Endometrium (tissue), 2 donors: ENCODE data around the gene BRS3.
"Not testable (repeated sequence)": the region's sequence is repeated elsewhere in the genome, so short reads cannot be mapped to it uniquely, and the experiment has no call there.

Experiments used
- FAIRE-seq: peaks from 2 replicates; lab custom pipeline; 2012; peaks lifted over from hg19 to GRCh38; lab: Jason Lieb, UNC
- donor health status: control.
- donor health status: control.

BRS3 gene

DNA sequence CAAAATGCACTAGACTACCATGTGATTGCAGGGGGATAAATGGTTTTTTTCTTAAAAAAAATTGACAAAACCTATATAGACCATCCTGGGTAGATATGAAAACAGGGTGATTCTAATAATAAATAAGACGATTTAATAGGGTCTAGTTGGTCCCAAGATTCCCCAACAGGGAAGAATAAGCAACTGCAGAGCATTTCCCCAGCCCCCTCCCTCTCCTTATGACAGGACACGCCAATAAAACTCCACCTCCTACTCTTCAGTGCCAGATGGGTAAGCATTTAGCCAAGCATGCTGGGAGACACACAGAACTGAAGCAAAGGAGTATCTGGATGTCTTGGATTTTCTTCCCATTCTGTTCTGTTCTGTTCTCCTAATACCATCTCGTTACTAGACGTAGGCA lies at the start of gene BRS3:
Gene BRS3 (plus strand): TSS at position 301 of the 400 bp plus-strand sequence. CDS start 168 bp downstream, outside the sequence.
- FAIRE-seq = no peak

DNA sequence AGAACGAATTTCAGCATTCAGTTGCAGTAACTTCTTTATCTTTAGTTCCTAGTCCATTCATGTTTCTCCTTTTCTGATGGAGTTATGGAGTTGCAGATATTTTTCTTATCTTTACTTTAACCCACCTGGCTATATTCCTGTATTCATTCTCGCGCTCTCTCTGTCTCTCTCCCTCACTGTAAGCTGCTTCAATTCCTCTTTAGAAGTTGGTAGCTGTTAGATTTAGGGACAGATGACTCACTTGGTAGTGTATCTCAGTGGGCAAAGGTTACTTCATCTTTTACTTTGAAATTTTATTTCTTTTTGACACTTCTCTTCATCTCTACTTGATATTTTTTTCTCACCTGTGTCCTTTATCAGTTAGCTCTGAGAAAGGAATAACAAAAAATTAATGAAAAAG lies 49.6 kb upstream of the BRS3 start:
- FAIRE-seq = no peak

- not testable (repeated sequence) for FAIRE-seq
These were observed 42.1 kb upstream of the BRS3 start for GRCh38 chrX:136445674-136446073.

GRCh38 chrX:136446208-136446607 lies 41.5 kb upstream of the BRS3 start:
- FAIRE-seq = no peak

DNA sequence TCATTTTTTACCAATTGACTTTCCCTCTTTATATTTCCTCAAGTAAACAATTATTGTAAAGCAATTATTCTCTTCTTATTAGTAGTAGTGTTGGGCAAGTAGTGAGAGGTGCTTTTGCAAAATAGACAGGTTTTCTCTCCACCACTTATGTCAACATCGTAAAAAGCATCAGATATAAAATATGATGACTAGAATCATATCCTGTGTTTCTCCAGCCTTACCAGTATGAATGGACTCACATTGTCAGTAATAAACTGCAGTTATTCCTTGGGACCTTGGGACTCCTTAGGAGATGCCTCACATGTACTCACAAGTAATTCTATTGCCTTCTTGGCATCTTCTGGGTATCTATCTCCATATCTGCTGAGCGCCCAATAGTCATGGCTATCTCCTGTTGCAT lies 40.4 kb upstream of the BRS3 start:
- FAIRE-seq = no peak

DNA sequence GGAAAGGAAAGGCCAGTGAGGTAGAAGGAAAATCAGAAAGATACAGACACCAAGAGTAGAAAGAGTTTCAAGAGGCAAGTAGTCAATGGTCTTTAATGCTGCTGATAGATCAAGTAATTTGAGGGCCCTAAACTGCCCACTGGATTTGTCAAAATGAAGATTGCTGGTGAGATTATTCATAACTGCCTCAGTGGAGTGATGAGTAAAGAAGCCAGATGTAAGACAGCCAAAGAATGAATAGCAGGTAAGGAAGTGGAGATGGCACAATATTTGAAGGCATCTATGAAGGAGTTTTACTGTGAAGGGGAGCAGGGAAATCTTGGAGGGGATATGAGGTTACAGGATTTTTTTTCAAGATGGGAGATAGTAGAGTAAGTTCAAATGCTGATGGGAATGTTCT lies 39.8 kb upstream of the BRS3 start:
- FAIRE-seq = no peak

DNA sequence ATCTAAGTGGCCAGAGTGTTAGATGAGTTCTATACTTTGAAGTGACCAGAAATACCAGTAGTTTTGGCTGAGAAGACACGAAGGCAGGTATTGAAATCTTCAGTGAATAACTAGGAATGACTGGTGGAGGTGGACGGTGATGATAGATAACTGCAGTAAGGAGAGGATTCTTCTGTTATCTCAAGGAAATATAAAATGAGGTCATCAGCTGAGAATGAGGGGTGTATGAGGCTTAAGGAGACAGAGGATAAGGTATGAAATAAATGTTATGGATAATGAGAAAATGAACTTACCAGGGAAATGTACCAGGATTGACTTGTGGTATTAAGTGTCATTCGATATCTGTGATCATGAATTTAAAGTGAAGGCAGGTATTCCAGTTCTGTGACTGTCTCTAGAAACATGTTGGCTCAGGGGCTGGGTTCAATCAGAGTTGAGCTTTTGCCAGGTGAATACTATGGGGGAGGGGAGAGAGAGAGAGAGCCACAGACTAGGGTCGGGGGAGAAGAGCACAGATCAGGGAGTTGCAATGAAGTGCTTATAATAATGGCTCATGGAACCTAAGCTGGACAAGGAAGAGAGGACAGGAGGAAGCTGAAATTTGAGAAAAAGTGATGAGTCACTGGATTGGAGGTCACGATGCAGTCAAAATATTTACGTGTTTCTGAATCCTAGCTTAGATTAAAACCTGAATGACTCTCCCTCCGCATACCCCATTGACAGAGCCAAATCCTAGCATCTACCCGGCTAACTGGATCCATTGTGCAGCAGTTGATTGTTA lies 37.5 kb upstream of the BRS3 start:
- FAIRE-seq = no peak

DNA sequence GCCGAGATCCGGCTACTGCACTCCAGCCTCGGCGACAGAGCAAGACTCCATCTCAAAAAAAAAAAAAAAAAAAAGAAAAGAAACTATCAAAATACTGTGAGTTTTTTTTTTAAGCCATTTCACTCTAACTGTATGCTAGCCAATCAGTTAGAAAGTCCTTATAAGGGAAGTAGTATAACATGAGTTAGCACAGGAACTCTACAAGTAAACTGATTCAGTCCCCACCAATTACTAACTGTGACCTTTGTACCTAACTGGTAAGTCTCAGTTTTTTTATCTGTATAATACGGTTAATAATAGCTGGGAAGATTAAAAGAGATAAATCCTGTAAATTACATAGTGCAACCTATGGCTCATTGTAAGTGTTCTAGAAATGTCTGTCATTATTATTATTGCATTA lies 35.1 kb upstream of the BRS3 start:
- FAIRE-seq = no peak

- no peak for FAIRE-seq
These were observed 34.6 kb upstream of the BRS3 start for GRCh38 chrX:136453114-136453513.

- FAIRE-seq = no peak
These were observed 34.0 kb upstream of the BRS3 start for GRCh38 chrX:136453771-136454170.

DNA sequence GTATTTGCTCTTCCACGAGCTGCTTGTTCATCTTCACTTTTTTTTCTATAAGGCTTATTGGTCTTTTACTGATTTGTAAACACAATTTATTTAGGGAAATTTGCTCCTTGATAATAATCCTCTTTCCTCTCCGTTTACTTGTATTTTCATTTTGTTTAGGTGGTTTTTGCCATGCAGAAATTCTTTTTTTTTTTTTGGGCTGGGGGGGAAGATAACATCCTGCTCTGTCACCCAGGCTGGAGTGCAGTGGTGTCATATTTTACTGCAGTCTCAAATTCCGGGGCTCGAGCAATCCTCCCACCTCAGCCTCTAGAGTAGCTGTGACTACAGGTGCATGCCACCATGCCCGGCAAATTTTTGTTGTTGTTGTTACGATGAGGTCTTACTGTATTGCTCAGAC lies 31.6 kb upstream of the BRS3 start:
- no peak for FAIRE-seq

GRCh38 chrX:136457303-136457917 lies 30.3 kb upstream of the BRS3 start:
- FAIRE-seq = no peak

- FAIRE-seq = no peak
These were observed 23.2 kb upstream of the BRS3 start for GRCh38 chrX:136464589-136464988.

GRCh38 chrX:136467303-136467702 lies 20.4 kb upstream of the BRS3 start:
- no peak for FAIRE-seq

- no peak for FAIRE-seq
These were observed 19.2 kb upstream of the BRS3 start for GRCh38 chrX:136468391-136469103.

GRCh38 chrX:136473663-136474062 lies 14.1 kb upstream of the BRS3 start:
- no peak for FAIRE-seq

GRCh38 chrX:136475236-136475635 lies 12.5 kb upstream of the BRS3 start:
- no peak for FAIRE-seq

- FAIRE-seq = no peak
These were observed 11.2 kb upstream of the BRS3 start for GRCh38 chrX:136476501-136476900.

DNA sequence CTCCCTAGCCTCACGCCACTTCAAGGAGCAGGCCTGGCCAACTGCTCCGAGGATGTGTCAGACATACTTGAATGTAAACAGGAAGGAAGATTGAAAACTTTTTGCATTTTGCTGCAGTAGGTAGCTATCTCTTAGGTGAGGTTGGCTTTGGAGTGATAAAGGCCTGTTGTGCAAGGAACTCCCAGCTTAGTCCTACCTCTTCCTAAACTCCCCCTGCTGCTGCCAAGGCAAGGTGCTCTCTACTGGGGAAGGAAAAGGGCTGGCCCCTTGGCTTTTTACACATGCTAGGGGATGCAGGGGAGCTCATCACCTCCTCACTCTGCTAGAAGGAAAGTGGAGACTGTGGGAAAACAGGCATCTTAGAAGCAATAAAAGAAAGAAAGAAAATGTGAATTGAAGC lies 10.7 kb upstream of the BRS3 start:
- no peak for FAIRE-seq

DNA sequence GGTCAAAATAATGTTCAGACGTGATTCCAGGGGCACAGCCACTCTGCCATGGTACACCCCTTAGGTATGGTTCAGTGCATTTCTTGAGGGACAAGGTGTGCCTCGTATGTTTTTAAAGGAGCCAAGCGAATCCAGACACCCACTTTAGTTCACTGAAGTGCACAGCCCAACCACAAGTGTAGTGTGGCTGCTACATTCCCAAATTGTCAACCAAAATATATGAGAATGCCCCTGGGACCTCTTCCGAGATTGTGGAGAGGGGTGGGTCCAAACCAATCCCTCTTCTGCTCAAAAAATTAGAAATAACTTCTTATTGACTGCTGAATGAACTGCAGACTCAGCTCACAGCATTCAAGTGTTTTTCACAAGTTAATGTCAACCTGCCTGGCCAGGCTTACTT lies 7.4 kb upstream of the BRS3 start:
- FAIRE-seq = no peak

GRCh38 chrX:136488706-136489105 lies 959 bp downstream of the BRS3 start:
- FAIRE-seq = no peak

DNA sequence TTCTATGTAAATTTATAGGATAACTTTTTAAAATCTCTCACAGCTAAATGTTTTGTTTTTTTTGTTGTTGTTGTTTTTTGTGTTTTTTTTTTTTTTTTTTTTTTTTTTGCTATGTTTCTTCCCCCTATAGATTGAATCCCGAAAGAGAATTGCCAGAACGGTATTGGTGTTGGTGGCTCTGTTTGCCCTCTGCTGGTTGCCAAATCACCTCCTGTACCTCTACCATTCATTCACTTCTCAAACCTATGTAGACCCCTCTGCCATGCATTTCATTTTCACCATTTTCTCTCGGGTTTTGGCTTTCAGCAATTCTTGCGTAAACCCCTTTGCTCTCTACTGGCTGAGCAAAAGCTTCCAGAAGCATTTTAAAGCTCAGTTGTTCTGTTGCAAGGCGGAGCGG lies 4.1 kb downstream of the BRS3 start:
- no peak for FAIRE-seq

DNA sequence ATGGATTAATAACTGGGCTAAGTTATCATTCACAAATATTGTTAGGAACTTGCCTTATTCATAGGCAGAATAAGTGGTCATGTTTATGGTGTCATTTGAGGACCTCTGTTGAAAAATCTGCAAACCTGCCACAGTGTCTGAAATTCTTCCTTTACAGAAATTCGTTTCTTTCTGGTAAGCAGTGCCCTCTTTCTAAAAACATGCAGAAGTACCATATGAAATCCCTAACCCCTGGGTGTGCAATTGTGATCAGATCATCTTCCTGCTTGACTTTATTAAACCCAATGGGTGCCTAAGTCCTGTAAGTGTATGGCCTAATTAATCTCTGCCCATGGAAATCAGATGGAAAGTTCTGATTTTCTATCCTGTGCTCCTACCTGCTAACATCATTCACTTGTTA lies 5.3 kb downstream of the BRS3 start:
- no peak for FAIRE-seq
